HepG2 (cell line): ENCODE results near the gene DPH7. TPM values are rescaled to one million over a fixed set of nuclear protein-coding genes. Genes with fewer than 3 reads are reported as not detected.

Experiments used
- ATF7-NPFF ChIP-seq: sonication (generic); formaldehyde crosslinking; IDR thresholded peaks from 2 replicates; pipeline ENCODE4 v1.8.1; 2023; ENCODE audit warnings: mild to moderate bottlenecking, low read depth, missing genetic modification reagents, moderate library complexity
- CBX5 ChIP-seq: sonication (generic); formaldehyde crosslinking; IDR thresholded peaks from 2 replicates; pipeline ENCODE4 v1.4.0; 2020; ENCODE audit warnings: missing genetic modification reagents, borderline replicate concordance
- CCAR2 ChIP-seq: fragments of 200-400 bp; formaldehyde crosslinking; optimal IDR thresholded peaks from 2 replicates; pipeline ENCODE3; 2018; ENCODE audit warnings: low read depth, mild to moderate bottlenecking, low read length, moderate library complexity
- GATA4 ChIP-seq: sonication (generic); IDR thresholded peaks from 2 replicates; pipeline ENCODE4 v1.6.1; 2016; ENCODE audit warnings: antibody characterized with exemption, low read depth, borderline replicate concordance
- HOMEZ ChIP-seq: IDR thresholded peaks from 2 replicates; pipeline ENCODE4 v1.6.1; 2016; ENCODE audit warnings: low read depth
- KDM1A ChIP-seq: IDR thresholded peaks from 2 replicates; pipeline ENCODE4 v1.6.1; 2016; ENCODE audit warnings: missing compliant biosample characterization
- KLF15 ChIP-seq: sonication (generic); formaldehyde crosslinking; IDR thresholded peaks from 2 replicates; pipeline ENCODE4 v1.8.1; 2023; ENCODE audit warnings: borderline replicate concordance, mild to moderate bottlenecking, inconsistent platforms, missing genetic modification reagents, mixed read lengths
- LCORL ChIP-seq, 2 experiments: fragments of 450-650 bp in 1 of 2; sonication (generic) in 1 of 2; formaldehyde crosslinking in 1 of 2; IDR thresholded peaks; 2 replicates each; pipeline versions ENCODE4 v1.5.0 to v1.6.1; 2017 to 2020; ENCODE audit warnings: antibody characterized with exemption in 1 of 2, missing genetic modification reagents in 1 of 2
- MED1 ChIP-seq: sonication (generic); formaldehyde crosslinking; IDR thresholded peaks from 2 replicates; pipeline ENCODE4 v1.4.0; 2020; ENCODE audit warnings: missing genetic modification reagents
- MIER3 ChIP-seq: IDR thresholded peaks from 2 replicates; pipeline ENCODE4 v1.6.1; 2016; ENCODE audit warnings: missing compliant biosample characterization, borderline replicate concordance
- MZF1 ChIP-seq: sonication (generic); formaldehyde crosslinking; IDR thresholded peaks from 2 replicates; pipeline ENCODE4 v1.8.1; 2023; ENCODE audit warnings: mild to moderate bottlenecking, missing genetic modification reagents, borderline replicate concordance
- NR2F1 ChIP-seq, 2 experiments: fragments of 450-650 bp in 1 of 2; formaldehyde crosslinking in 1 of 2; IDR thresholded peaks; 2 replicates each; pipeline versions ENCODE4 v1.5.0 to v1.6.1; 2016 to 2020; ENCODE audit warnings: mild to moderate bottlenecking in 1 of 2, missing compliant biosample characterization in 1 of 2, missing genetic modification reagents in 1 of 2, moderate library complexity in 1 of 2
- PHF21A ChIP-seq: sonication (generic); formaldehyde crosslinking; IDR thresholded peaks from 2 replicates; pipeline ENCODE4 v1.5.0; 2020; ENCODE audit warnings: mild to moderate bottlenecking, missing genetic modification reagents
- PHF5A ChIP-seq: IDR thresholded peaks from one replicate; pipeline ENCODE4 v1.6.1; 2018; ENCODE audit warnings: low read depth, missing genetic modification reagents; ENCODE audit not compliant: unreplicated experiment
- RNF2 ChIP-seq: fragments of 450-650 bp; conservative IDR thresholded peaks from 2 replicates; pipeline ENCODE4 v1.6.1; 2016; ENCODE audit warnings: low read depth
- SALL2 ChIP-seq: sonication (generic); formaldehyde crosslinking; IDR thresholded peaks from 2 replicates; pipeline ENCODE4 v1.8.1; 2023; ENCODE audit warnings: mild to moderate bottlenecking, missing genetic modification reagents, inconsistent platforms
- TBX2 ChIP-seq: sonication (generic); formaldehyde crosslinking; IDR thresholded peaks from 2 replicates; pipeline ENCODE4 v1.5.0; 2020; ENCODE audit warnings: missing genetic modification reagents, mild to moderate bottlenecking, borderline replicate concordance
- TEAD2 ChIP-seq: sonication (generic); formaldehyde crosslinking; IDR thresholded peaks from 2 replicates; pipeline ENCODE4 v1.9.0; 2021; ENCODE audit warnings: missing genetic modification reagents
- TSC22D2 ChIP-seq: sonication (generic); formaldehyde crosslinking; IDR thresholded peaks from 2 replicates; pipeline ENCODE4 v1.5.1; 2020; ENCODE audit warnings: missing genetic modification reagents, mild to moderate bottlenecking, borderline replicate concordance
- XRCC5 ChIP-seq: fragments of 200-400 bp; formaldehyde crosslinking; optimal IDR thresholded peaks from 2 replicates; pipeline ENCODE3; 2017; ENCODE audit warnings: mild to moderate bottlenecking, low read length
- ZBTB34 ChIP-seq: sonication (generic); formaldehyde crosslinking; IDR thresholded peaks from 2 replicates; pipeline ENCODE4 v1.8.0; 2022; ENCODE audit warnings: mild to moderate bottlenecking, missing genetic modification reagents
- ZNF552 ChIP-seq: sonication (generic); formaldehyde crosslinking; IDR thresholded peaks from 2 replicates; pipeline ENCODE4 v1.9.0; 2022; ENCODE audit warnings: missing genetic modification reagents, mild to moderate bottlenecking, borderline replicate concordance
- ZNF83 ChIP-seq: sonication (generic); formaldehyde crosslinking; IDR thresholded peaks from 2 replicates; pipeline ENCODE4 v1.4.0; 2020; ENCODE audit warnings: missing genetic modification reagents, mild to moderate bottlenecking, borderline replicate concordance
- ZSCAN29 ChIP-seq: sonication (generic); formaldehyde crosslinking; conservative IDR thresholded peaks from 2 replicates; pipeline ENCODE4 v1.4.0; 2020; ENCODE audit warnings: mild to moderate bottlenecking, missing genetic modification reagents
- polyA plus RNA-seq, 8 experiments: library from polyadenylated mRNA; depleted of rRNA in 3 of 8; stranded (reverse) in 7 of 8; unstranded in 1 of 8; fragments of >200 nt; fragmentation: Illumina TruSeq in 4 of 8; extraction: Trizol in 4 of 8; gene quantifications; 2 replicates each; pipeline versions ENCODE4 v1.2.1 to v1.2.3, GENCODE V29; 2011 to 2016; ENCODE audit warnings: low read depth in 4 of 8, missing spikeins in 1 of 8, mixed read lengths in 1 of 8; ENCODE audit not compliant: insufficient read depth in 1 of 8
- total RNA-seq, 5 experiments: library from RNA; depleted of rRNA; stranded (reverse); fragments of >200 nt; fragmentation: Illumina TruSeq; extraction: Trizol; gene quantifications; 2 replicates each; pipeline ENCODE4 v1.2.3, GENCODE V29; 2016; ENCODE audit warnings: low read depth in 1 of 5
- TF ChIP-seq, protein P1 (sequence below): sonication (generic); formaldehyde crosslinking; IDR thresholded peaks from 2 replicates; pipeline ENCODE4 v1.4.0; 2020; ENCODE audit warnings: missing genetic modification reagents

Gene DPH7
- total and polyA plus RNA-seq, 2 of the 13 experiments (the other 11 are each of a cell fraction or from before 2014, with no cell fraction given), result 27.6 to 31.6 TPM

DNA sequence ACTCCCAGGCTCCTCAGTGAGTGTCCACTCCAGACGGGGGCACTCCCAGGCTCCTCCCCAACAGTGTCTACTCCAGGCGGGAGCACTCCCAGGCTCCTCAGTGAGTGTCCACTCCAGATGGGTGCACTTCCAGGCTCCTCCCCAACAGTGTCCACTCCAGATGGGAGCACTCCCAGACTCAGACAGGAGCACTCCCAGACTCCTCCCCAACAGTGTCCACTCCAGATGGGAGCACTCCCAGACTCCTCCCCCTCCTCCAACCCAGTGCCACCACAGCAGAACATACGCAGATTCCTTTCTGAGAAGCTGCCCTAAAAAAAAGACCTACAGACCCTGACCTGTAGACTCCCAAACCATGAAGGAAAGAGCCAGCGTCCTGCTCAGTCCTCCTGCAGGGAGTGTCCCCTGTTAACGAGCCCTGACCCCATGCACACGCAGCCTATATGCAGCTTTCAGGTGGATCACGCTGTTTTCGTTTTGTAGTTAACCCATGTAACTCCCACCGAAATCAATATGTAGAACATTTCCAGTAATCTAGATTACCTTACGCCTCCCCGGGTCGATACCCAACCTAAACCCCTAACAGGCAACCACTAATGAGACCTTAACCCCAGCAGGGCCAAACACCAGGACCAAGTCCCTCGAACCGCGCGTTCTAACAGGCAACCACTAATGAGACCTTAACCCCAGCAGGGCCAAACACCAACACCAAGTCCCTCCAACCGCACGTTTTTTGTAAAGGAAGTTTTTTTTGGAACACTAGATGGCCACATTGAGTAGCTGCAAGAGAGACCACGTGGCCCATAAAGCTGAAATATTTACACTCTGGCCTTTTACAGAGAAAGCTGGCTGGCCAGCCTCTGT lies 44.2 kb downstream of the DPH7 start (continued):
- TF ChIP-seq ATF7-NPFF, result no peak
- no peak for TF ChIP-seq KDM1A
- TF ChIP-seq TEAD2, result no peak
- 0 out of 2 replicates have a peak, but pooled peaks have one; percentile 52 for TF ChIP-seq TSC22D2 (CRISPR knock-in tag)
- no peak for TF ChIP-seq PHF21A
- no peak for TF ChIP-seq KLF15
- TF ChIP-seq HOMEZ (CRISPR knock-in tag), result 0 out of 2 replicates have a peak, but pooled peaks have one; percentile 48
- TF ChIP-seq CCAR2, result no peak
- TF ChIP-seq MIER3, result no peak
- TF ChIP-seq ZBTB34 (CRISPR knock-in tag), result no peak
- TF ChIP-seq XRCC5, result peak; percentile 63
- TF ChIP-seq, protein P1, sequence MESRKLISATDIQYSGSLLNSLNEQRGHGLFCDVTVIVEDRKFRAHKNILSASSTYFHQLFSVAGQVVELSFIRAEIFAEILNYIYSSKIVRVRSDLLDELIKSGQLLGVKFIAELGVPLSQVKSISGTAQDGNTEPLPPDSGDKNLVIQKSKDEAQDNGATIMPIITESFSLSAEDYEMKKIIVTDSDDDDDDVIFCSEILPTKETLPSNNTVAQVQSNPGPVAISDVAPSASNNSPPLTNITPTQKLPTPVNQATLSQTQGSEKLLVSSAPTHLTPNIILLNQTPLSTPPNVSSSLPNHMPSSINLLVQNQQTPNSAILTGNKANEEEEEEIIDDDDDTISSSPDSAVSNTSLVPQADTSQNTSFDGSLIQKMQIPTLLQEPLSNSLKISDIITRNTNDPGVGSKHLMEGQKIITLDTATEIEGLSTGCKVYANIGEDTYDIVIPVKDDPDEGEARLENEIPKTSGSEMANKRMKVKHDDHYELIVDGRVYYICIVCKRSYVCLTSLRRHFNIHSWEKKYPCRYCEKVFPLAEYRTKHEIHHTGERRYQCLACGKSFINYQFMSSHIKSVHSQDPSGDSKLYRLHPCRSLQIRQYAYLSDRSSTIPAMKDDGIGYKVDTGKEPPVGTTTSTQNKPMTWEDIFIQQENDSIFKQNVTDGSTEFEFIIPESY (CRISPR knock-in tag), result no peak
- TF ChIP-seq TBX2 (CRISPR knock-in tag), result peak; percentile 53; the same call in 1 of the 2 replicates
- TF ChIP-seq LCORL (IDR thresholded peaks at IDR 0.05), result no peak
- peak; percentile 60; the same call in 1 of the 2 replicates for TF ChIP-seq LCORL (CRISPR knock-in tag; IDR thresholded peaks at IDR 0.05)
- 0 out of 2 replicates have a peak, but pooled peaks have one; percentile 46 for TF ChIP-seq SALL2 (CRISPR knock-in tag)
- no peak for TF ChIP-seq CBX5 (CRISPR knock-in tag)
- TF ChIP-seq NR2F1 (CRISPR knock-in tag; IDR thresholded peaks at IDR 0.05), result 0 out of 4 replicates have a peak, but pooled peaks of 1 of the 2 experiments have one; percentile 21
- peak; percentile 39; the same call in 1 of the 2 replicates for TF ChIP-seq MED1 (CRISPR knock-in tag)
- TF ChIP-seq ZNF552 (CRISPR knock-in tag), result no peak
- no peak for TF ChIP-seq ZNF83 (CRISPR knock-in tag)
- no peak for TF ChIP-seq MZF1
- TF ChIP-seq RNF2, result no peak
- TF ChIP-seq ZSCAN29 (CRISPR knock-in tag), result no peak
- TF ChIP-seq GATA4, result no peak
- TF ChIP-seq PHF5A (CRISPR knock-in tag), result peak; percentile 37
